GM21381 (cell line): ENCODE results near the gene IFT81.
"Not testable (repeated sequence)": the region's sequence is repeated elsewhere in the genome, so short reads cannot be mapped to it uniquely, and the experiment has no call there.

Experiments used
- ATAC-seq: cut with Tn5 transposase; IDR thresholded peaks from one replicate; pipeline ENCODE4 v1.9.1; 2021; ENCODE audit warnings: mild to moderate bottlenecking, moderate library complexity; ENCODE audit not compliant: unreplicated experiment

The IFT81 gene

DNA sequence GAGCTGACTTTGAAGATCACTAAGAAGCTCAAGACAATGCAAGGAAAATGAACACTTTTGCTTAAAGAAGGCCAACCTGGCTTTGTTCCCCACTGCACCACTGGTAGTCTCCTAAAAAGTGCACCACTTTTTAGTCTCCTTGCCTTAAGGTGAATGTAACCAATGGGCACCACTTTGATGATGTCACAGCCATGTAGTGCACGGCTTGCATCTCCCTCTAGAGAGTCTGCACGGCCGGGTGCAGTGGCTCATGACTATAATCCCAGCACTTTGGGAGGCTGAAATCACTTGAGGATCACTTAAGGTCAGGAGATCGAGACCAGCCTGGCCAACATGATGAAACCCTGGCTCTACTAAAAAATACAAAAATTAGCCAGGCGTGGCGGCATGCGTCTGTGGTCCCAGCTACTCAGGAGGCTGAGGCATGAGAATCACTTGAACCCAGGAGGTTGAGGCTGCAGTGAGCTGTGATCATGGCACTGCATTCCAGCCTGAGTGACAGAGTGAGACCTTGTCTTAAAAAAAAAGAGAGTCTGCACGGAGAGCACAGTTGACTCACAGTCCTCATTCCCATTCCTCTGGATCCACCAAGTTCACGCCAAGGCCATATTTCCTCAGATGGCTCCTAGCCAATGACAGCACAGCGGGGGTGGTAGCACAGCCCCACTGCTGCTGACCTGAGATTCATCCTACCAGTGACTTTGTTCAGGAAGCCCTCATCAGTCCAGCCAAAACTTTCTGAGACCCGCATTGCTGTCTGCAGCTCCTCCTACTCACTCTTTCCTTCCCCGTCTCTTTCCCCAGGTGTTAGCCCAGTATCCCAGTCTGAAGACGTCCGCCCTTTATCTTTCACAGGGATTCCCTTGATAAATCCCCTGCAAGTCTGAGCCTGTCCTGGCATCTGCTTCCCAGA is 16.5 kb upstream of the IFT81 start:
- no peak for ATAC-seq

DNA sequence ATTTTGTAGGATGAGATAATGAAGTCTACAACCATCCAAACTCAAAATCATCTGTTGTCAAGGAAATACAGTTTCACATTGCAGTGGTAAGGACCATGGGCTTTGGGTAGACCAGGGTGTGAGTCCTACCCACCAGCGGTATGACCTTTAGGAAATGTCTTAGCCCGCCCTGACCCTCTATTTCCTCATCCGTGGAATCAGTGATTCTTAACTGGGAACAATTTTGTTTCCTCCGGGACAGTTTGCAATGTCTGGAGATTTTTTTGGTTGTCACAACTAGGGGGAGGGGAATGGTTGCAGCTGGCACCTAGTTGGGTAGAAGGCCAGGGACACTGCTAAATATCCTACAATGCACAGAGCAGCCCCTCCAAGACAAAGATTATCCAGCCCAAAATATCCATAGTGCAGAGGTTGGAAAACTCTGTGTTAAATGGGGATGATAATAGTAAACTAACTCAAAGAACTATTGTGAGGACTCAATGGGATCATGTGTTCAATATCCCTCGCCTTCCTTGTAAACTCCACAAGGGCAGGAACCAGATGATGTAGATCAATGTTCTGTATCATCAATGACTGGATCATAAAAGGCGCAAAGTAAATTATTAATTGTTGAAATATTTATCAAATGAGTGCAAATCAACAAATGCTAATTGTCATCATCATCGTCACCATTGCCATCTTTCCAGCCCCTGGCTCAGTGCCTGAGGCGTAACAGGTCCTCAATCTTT is 15.7 kb upstream of the IFT81 start:
- ATAC-seq, result no peak

DNA sequence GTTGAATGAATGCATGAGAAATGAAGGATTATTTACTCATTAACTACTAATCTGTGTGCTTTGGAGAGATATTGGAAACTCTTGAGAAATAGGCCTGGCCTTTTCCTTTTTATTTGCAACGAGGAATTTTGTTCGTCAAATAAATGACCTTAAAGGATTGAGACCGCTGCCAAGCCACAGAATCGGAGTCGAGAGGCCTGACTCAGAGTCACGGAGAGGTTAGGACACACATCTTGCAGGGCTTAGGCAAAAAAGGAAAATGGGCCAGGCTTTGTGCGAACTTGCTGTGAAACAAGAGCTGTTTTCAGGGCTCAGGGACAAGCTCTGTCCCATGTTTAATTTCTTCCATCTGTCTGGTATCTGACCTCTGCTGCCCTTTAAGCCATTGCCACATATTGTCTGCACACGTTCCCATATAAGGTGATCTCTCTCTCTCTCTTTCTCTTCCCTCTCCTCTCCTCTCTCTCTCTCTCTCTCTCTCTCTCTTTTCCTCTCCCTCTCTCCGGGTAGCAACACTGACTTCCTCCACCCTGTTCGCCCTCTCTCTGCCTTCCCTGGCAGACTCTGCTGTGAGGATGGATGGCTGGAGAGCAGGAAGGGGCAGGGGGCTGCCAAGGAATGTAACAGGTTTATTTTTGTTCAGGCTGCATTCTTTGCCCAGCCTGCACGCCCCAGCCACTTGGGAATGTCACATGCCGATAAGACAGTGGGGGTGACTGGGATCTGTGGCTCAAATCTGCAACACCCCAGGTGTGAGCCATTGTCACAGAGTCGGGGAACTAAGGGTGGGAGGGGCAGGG is 14.9 kb upstream of the IFT81 start:
- ATAC-seq, result no peak

DNA sequence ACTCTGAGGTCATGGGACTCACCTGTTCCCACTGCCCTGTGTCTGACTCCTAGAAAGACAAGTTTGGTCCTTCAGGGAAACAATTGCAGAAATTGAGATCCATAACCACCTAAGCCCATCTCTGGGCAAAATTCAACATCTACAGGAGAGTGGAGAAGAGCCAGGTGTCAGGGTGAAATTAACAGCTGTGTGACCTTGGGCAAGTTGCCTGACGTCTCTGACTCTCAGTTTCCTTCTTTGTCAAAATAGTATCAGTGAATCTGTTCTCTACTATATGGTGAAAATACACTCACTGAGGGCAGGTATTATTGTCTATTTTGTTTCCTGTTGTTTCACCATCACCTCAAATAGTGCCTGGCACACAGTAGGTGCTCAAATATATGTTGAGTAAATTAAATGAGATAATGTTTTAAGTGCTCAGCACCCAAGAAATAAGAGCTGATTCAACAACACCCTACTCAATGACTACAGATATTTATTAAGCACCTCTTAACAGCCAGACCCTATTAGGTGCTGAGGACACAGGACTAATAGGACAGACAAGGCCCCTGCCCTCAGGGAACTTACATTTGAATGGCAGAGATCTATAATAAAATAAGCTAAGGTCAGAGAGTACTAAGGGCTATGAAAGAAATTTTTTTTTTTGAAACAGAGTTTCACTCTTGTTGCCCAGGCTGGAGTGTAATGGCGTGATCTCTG is 14.2 kb upstream of the IFT81 start:
- ATAC-seq, result no peak

DNA sequence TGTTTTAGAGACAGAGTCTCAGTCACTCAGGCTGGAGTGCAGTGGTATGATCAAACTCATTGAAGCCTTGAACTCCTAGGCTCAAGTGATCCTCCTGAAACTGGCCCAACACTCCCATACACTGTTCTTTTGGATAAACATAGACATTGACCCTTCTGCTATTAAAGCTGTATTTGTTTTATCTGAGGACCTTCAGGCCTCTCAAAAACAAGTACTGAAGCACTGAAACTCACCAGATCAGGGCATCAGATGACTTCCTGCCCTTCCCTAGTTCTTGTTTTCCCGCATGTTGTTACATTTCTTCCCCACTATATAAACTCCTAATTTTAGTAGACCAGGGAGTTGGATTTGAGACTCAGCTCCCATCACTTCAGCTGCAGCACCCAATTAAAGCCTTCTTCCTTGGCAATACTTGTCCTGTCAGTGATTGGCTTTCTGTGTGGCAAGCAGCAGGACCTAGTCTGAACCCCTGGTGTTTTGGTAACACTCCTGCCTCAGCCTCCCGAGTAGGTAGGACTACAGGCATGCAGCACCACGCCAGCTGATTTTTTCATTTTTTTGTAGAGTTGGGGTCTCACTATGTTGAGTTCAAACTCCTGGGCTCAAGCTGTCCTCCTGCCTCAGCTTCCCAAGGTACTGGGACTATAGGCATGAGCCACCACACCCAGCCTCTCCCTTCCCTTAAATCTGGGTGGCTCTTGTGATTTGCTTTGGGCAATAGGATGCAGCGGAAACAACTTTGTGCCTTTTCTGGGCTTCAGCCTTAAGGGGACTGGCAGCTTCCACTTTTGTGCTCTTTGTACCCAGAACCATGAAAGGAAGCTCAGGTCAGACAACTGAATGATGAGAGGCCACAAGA is 12.5 kb upstream of the IFT81 start:
- no peak for ATAC-seq

DNA sequence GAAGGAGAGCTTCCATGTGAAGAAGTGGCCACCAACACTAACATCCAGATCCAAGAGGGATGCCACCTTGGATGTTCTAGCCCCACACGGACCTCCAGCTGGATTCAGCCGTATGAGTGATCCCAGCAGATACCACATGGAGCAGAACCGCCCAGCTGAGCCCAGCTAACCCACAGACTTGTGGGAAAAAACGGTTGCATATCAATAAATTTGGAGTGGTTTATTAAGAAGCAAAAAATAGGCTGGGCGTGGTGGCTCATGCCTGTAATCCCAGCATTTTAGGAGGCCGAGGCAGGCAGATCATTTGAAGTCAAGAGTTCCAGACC is 11.9 kb upstream of the IFT81 start:
- no peak for ATAC-seq

DNA sequence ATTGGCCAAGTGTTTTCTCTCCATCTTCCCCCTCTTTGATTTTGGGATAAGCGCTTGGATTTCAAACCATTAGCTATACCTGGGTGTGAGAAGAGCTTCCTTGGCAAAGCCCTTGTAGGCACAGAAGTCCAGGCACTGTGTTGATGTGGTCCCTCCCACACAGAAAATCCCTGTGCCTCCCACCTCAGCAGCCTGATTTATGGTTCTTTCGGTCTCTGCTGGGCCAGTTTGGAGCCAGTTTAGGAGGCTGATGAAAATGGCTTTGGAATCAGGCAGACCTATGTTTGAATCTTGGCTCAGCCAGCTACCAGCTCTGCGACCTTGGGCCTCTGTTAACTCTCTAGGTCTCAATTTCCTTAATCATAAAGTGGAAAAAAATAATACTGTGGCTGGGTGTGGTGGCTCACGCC is 9.6 kb upstream of the IFT81 start:
- ATAC-seq, result no peak

DNA sequence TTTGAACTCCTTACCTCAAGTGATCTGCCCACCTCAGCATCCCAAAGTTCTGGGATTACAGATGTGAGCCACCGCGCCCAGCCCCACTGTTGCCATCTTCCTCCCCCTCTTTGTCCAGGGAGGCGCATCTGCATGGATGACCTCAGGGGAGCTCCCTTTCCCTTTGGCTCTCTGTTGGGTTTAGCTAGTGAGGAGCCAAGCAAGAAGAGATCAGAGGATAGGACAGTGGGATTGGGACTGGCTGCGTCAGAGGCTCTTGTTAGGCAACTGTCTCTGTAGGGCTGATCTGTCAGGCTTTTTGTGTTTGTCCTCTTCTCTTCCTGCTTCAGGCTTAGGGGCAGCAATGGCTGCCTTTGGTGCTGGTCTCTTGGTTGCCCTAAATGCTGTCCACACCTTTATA is 8.5 kb upstream of the IFT81 start:
- no peak for ATAC-seq

DNA sequence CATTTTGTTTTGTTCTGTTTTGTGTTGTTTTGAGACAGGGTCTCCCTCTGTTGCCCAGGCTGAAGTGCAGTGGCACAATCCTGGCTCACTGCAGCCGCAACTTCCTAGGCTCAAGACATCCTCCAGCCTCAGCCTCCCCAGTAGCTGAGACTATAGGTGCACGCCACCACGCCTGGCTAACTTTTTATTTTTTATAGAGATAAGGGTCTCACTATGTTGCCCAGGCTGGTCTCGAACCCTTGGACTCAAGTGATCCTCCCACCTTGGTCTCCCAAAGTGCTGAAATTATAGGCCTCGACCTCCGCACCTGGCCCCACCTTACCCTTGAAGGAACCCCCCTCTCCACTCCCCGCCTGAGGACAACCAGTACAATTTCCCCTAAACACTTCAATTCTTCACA is 7.5 kb upstream of the IFT81 start:
- no peak for ATAC-seq

DNA sequence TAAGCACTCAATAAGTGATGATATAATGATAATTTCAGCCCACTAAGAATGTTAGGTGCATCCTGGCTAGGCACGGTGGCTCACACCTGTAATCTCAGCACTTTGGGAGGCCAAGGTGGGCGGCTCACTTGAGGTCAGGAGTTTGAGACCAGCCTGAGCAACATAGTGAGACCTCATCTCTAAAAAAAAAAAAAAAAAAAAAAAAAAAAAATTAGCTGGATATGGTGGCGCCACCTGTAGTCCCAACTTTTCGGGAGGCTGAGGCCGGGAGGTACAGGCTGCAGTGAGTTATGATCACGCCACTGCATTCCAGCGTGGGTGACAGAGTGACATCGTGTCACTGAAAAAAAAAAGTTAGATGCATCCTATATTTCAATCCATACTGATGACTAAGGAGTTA is 6.9 kb upstream of the IFT81 start:
- ATAC-seq, result not testable (repeated sequence)

DNA sequence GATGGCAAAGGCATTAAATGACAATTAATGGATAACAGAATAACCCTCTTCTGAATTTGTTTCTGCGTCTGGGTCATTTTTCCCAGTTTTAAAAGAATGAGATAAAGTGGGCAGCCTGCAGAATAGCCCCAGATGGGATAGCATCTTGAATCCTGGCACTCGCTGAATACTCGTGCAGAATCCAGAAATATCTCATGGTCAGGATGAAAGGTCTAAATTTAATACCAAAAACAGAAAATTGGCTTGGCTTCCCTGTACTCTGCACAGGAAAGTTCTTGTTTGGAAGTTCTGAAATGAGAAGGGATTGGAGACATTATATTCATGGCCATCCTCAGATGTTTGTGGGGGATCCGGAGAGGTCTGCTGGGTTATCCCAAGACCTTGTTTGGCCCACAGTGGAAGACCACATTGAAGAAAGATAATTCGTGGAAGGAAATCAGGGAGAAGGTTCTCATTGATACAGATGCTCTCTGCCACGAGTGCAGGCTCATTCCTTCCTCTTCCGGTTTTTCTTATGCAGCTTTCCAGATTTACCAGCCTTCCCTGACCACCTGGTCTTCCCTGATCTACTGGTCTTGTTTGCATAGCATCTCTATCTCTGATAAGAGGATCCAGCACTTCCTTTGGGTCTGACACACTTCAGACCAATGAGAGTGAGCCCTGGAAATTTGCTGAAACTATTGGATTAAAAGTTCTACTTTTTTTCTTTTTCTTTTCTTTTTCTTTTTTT is 6.0 kb upstream of the IFT81 start:
- ATAC-seq, result no peak

DNA sequence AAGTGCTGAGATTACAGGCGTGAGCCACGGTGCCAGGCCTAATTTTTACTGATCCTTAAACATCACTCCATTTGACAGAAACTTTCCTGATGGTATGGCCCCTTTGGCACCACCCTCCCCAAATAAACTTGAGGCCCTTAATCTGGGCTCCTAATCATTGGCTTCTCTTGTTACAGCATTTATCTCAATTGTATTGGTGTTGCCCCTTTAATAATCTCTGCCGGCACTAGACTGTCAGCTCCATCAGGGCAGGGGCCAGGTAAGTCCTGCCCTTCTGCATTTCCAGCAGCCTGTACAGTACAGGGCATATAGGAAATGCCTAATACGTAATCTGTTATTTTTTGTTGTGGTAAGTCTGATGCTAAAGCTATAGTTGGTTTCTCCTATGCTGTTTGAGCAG is 1.2 kb upstream of the IFT81 start:
- no peak for ATAC-seq

DNA sequence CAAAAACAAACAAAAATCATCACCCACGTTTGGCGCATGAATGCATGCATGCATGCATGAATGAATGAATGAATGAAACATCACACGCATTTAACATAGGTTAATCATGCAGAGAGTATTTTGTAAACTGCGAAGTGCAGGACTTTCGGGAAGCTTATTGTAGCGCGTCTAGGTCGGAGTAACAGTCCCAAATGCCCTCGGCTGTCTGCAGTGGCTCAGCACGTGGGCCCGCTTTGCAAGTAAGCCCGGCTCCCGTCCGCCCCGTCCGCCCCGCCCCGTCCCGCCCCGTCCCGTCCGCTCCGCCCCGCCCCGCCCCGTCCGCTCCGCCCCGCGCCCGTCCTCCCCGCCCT is 263 bp upstream of the IFT81 start:
- ATAC-seq, result peak; percentile 74

DNA sequence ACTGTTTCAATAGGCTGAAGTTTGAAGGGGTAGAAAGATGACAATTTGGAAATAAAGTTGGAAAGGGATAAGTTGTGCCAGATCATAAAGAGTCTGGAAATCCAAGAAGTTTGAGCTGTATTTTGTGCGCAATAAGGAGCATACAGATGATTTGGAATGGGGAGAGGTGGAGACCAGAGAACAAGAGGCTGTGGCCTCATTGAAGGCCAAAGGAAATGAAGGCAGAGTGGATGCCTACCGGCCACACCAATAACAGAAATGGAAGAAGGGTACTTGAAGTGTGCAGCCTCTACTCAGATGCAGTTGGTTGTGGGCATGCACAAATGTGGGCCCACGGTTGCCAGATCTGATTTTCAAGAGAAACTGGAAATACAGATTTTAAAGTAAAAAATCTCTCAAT is 2.4 kb downstream of the IFT81 start:
- ATAC-seq, result no peak

DNA sequence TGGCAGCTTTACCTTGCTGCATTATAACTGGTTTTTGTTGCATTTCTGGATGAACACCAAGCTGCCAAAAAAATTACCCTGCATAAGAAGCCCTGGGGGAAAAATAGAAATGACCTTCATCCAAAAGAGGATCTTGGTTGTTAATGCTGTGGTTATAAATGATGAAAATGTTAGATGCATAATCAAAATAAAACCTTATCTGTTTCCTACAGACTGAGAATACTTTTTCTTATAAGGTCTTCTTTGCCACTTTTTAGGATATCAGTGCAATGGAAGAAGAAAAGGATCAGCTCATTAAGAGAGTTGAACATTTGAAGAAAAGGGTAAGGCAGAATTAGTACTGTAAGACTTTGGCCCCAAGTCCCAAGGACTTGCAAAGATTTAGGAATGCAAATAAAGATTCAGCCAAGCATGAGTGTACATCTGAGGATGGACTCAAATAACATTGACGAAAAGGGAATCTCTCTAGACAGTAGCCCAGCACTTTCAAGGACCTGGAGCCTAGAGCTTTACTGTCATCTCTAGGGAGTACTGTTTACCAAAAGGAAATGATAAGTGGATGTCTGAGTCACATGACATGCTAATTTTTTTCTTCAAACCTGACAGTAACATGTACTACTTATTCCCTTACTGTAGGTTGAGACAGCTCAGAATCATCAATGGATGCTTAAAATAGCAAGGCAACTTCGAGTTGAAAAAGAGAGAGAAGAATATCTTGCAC is 10.7 kb downstream of the IFT81 start:
- ATAC-seq, result no peak

DNA sequence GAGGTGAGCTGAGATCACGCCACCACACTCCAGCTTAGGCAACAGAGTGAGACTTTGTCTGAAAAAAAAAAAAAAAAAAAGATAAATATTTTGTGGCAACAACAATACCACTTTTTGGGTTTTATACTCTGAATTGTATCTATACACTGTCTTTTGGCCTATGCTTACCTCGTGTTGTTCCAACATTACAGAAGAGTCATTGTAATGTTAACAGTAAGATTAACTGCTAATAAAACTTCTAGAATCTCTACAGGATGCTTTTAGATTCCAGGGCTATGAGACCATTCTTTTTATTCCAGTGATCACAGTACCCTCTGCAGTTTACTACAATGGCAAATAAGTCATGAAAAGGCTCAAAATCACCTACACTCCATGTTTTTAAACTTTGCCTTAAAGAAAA is 11.6 kb downstream of the IFT81 start:
- ATAC-seq, result no peak

DNA sequence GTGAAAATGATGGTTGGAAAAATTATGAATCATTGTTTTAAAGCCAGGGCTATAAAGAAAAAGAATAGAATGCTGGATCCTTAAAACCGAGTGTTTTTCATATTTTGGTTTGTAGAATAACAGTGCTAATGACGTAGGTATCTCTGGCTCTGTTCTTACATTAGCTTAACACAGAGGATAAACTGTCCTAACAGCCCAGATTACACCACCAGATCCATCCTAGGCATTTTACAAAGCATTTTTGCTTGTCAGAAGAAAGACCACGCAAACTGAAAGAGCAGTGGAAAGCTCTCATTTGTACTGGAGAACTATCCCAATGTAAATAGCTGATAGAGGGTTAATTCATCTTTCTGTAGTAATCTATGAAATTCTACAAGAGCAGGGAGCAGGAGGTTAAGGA is 13.6 kb downstream of the IFT81 start:
- no peak for ATAC-seq

DNA sequence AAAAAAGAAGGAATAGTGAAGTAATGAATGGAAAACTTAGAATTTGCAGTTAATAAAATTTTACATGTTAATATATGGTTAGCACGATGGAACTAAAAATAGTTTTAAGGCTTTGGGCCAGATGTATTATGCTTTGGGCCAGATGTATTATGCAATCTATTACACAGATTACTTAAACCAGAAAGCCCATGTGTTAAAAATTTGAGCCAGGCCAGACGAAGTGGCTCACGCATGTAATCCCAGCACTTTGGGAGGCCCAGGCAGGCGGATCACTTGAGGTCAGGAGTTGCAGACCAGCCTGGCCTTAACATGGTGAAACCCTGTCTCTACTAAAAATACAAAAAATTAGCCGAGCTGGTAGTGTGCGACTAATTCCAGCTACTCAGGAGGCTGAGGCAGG is 17.2 kb downstream of the IFT81 start:
- ATAC-seq, result no peak

DNA sequence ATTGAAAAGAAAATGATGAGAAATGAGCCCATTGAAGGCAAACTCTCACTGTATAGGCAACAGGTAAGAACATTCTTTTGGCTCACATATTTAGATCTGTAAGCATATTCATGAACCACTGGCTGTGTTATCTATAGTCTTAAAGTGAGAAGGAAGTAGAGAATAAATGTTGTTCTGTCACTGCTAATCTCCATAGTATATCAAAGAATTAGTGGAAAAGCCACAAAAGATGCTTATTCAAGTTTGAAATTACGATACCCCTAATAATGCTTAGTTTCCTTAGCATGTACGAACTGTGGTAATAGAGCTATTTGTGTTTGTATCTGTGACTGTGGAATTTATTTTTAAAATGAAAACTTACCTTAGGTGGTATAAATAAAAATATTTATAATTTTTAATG is 22.8 kb downstream of the IFT81 start:
- ATAC-seq, result no peak
